GM12892 (cell line): ENCODE results near the gene STAC.

Experiments used
- POLR2A ChIP-seq: IDR thresholded peaks from 2 replicates; pipeline ENCODE4 v1.6.1; 2011; ENCODE audit warnings: low read depth, low read length, control low read depth
- POLR2AphosphoS5 ChIP-seq: IDR thresholded peaks from 2 replicates; pipeline ENCODE4 v1.6.1; 2011; ENCODE audit warnings: low read depth, low read length, control low read depth
- TAF1 ChIP-seq: IDR thresholded peaks from 2 replicates; pipeline ENCODE4 v1.6.1; 2011; ENCODE audit warnings: low read depth, mild to moderate bottlenecking, control low read depth, low read length, borderline replicate concordance

- no peak for TF ChIP-seq POLR2AphosphoS5
- no peak for TF ChIP-seq TAF1
- TF ChIP-seq POLR2A: no peak
Measured at GRCh38 chr3:36486009-36486795, 105.9 kb downstream of the STAC start.
